Measurements from ENCODE around the gene STK26.

DNA sequence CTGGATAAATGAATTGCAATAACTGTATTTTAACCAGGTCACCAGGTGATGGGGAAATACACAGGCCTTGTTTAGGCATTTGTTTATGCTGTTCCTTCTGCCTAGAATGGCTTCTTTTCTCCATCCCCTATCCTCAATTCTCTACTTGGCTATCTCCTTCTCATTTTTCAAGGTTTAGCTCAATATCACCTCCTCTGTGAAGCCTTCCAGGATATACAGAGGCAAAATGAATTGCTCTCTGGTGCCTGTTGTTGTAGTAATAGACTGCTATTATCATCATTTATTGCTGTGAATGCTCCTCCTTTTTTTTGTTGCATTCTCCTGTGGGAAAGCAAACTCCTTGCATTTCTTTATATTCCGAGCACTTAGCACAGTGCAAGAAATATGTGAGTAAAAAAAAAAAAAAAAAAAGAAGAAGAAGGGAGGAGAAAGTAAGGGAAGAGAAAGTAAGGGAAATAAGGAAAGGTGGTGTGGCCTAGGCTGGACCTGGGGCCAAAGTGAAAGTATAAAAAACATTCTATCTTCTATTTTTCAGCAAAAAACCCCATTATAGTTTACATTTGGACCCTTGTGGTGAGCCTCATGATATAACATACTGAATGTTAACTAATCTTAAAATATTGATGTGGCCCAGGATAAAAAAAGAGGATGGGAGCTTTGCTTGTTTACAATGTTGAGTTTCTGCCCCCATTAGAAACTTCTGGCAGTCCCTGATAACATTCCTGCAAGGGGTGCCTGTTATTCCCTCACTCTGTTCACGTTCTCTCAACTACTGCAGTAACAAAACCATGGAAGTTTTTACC lies 6.3 kb upstream of the STK26 start:
- TF ChIP-seq, protein P1, sequence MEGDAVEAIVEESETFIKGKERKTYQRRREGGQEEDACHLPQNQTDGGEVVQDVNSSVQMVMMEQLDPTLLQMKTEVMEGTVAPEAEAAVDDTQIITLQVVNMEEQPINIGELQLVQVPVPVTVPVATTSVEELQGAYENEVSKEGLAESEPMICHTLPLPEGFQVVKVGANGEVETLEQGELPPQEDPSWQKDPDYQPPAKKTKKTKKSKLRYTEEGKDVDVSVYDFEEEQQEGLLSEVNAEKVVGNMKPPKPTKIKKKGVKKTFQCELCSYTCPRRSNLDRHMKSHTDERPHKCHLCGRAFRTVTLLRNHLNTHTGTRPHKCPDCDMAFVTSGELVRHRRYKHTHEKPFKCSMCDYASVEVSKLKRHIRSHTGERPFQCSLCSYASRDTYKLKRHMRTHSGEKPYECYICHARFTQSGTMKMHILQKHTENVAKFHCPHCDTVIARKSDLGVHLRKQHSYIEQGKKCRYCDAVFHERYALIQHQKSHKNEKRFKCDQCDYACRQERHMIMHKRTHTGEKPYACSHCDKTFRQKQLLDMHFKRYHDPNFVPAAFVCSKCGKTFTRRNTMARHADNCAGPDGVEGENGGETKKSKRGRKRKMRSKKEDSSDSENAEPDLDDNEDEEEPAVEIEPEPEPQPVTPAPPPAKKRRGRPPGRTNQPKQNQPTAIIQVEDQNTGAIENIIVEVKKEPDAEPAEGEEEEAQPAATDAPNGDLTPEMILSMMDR (IDR thresholded peaks at IDR 0.05; ENCODE audit: low read depth, low read length, poor library complexity, severe bottlenecking): no peak
- no peak for TF ChIP-seq EZH2phosphoT487 (IDR thresholded peaks at IDR 0.05; ENCODE audit: borderline replicate concordance, low read length)
